HepG2 (cell line): ENCODE results near the gene UBTF. TPM values are rescaled to one million over a fixed set of nuclear protein-coding genes. Genes with fewer than 3 reads are reported as not detected.

ENCODE experiments used
- FOXO4 ChIP-seq: sonication (generic); formaldehyde crosslinking; conservative IDR thresholded peaks from 2 replicates; pipeline ENCODE4 v1.8.1; 2023; ENCODE audit warnings: missing genetic modification reagents
- HINFP ChIP-seq: sonication (generic); formaldehyde crosslinking; IDR thresholded peaks from 2 replicates; pipeline ENCODE4 v1.4.0; 2020; ENCODE audit warnings: low read depth, mild to moderate bottlenecking, missing genetic modification reagents
- HNF4G ChIP-seq, 2 experiments: sonication (generic) in 1 of 2; formaldehyde crosslinking in 1 of 2; IDR thresholded peaks; 2 replicates each; pipeline versions ENCODE4 v1.4.0 to v1.6.1; 2011 to 2020; ENCODE audit warnings: borderline replicate concordance in 2 of 2, low read depth in 2 of 2, mild to moderate bottlenecking in 2 of 2, low read length in 1 of 2, missing genetic modification reagents in 1 of 2, moderate library complexity in 1 of 2
- MAX ChIP-seq: IDR thresholded peaks from 2 replicates; pipeline ENCODE4 v1.6.1; 2012; ENCODE audit warnings: inconsistent platforms
- MXD4 ChIP-seq: IDR thresholded peaks from 2 replicates; pipeline ENCODE4 v1.6.1; 2016; ENCODE audit warnings: mild to moderate bottlenecking, missing biosample characterization, missing genetic modification reagents
- POLR2A ChIP-seq, 2 experiments: IDR thresholded peaks; 2 replicates each; pipeline ENCODE4 v1.6.1; 2011; ENCODE audit warnings: low read depth in 2 of 2, low read length in 2 of 2, mild to moderate bottlenecking in 1 of 2, moderate library complexity in 1 of 2; ENCODE audit not compliant: insufficient read depth in 1 of 2
- PRDM15 ChIP-seq: sonication (generic); formaldehyde crosslinking; IDR thresholded peaks from 2 replicates; pipeline ENCODE4 v1.4.0; 2020; ENCODE audit warnings: missing genetic modification reagents
- PTBP1 ChIP-seq: fragments of 200-400 bp; formaldehyde crosslinking; IDR thresholded peaks from 2 replicates; pipeline ENCODE4 v1.6.1; 2018; ENCODE audit warnings: low read length, low read depth; ENCODE audit not compliant: poor library complexity, severe bottlenecking
- ZNF687 ChIP-seq: sonication (generic); formaldehyde crosslinking; IDR thresholded peaks from 2 replicates; pipeline ENCODE4 v1.5.1; 2020; ENCODE audit warnings: mild to moderate bottlenecking, missing genetic modification reagents, moderate library complexity
- polyA plus RNA-seq, 8 experiments: library from polyadenylated mRNA; depleted of rRNA in 3 of 8; stranded (reverse) in 7 of 8; unstranded in 1 of 8; fragments of >200 nt; fragmentation: Illumina TruSeq in 4 of 8; extraction: Trizol in 4 of 8; gene quantifications; 2 replicates each; pipeline versions ENCODE4 v1.2.1 to v1.2.3, GENCODE V29; 2011 to 2016; ENCODE audit warnings: low read depth in 4 of 8, missing spikeins in 1 of 8, mixed read lengths in 1 of 8; ENCODE audit not compliant: insufficient read depth in 1 of 8
- total RNA-seq, 5 experiments: library from RNA; depleted of rRNA; stranded (reverse); fragments of >200 nt; fragmentation: Illumina TruSeq; extraction: Trizol; gene quantifications; 2 replicates each; pipeline ENCODE4 v1.2.3, GENCODE V29; 2016; ENCODE audit warnings: low read depth in 1 of 5

Gene UBTF
- total and polyA plus RNA-seq, 2 of the 13 experiments (the other 11 are each of a cell fraction or from before 2014, with no cell fraction given) = 15.2 to 60.9 TPM

GRCh38 chr17:44218344-44219107 lies 949 bp downstream of the UBTF start (continued):
- TF ChIP-seq PRDM15 (CRISPR knock-in tag) = no peak
- TF ChIP-seq HINFP (CRISPR knock-in tag) = 0 out of 2 replicates have a peak, but pooled peaks have one; percentile 21
- TF ChIP-seq PTBP1 = peak; percentile 98
- peak; percentile 60; the same call in 1 of the 2 replicates for TF ChIP-seq MXD4 (CRISPR knock-in tag)
- no peak; the same call in 1 of the 2 replicates for TF ChIP-seq HNF4G (IDR thresholded peaks at IDR 0.05; ENCODE audit: borderline replicate concordance, low read depth, low read length)
- peak; percentile 40; the same call in 1 of the 2 replicates for TF ChIP-seq HNF4G (CRISPR knock-in tag; IDR thresholded peaks at IDR 0.05; ENCODE audit: borderline replicate concordance, low read depth)
- TF ChIP-seq FOXO4 (CRISPR knock-in tag) = no peak
- TF ChIP-seq POLR2A (IDR thresholded peaks at IDR 0.05; ENCODE audit: insufficient read depth in 1 of 2, low read depth in 2 of 2, low read length in 2 of 2) = peak; percentile 7 to 59; a peak in 3 of 4 replicates
- TF ChIP-seq MAX = peak; percentile 88
- TF ChIP-seq ZNF687 (CRISPR knock-in tag) = peak; percentile 72
